Testis (tissue), 3 donors: Measurements from ENCODE around the gene LEF1. TPM values are rescaled to one million over a fixed set of nuclear protein-coding genes. Genes with fewer than 3 reads are reported as not detected.

Source experiments
- DNase-seq: peaks from one replicate; pipeline ENCODE4 v3.0.0-alpha.2; 2019
- H3K27ac ChIP-seq, 2 donors: fragments of 200-600 bp; sonication (generic); one replicate each; pipeline ENCODE4 v1.5.1; 2019
- H3K27me3 ChIP-seq: fragments of 200-600 bp; sonication (generic); one replicate; pipeline ENCODE4 v1.5.1; 2019
- H3K36me3 ChIP-seq: fragments of 200-600 bp; sonication (generic); one replicate; pipeline ENCODE4 v1.5.1; 2017; ENCODE audit warnings: low read depth; ENCODE audit errors: missing control alignments
- H3K4me1 ChIP-seq: fragments of 200-600 bp; sonication (generic); one replicate; pipeline ENCODE4 v1.5.1; 2019
- H3K4me3 ChIP-seq, 2 donors: fragments of 200-600 bp; sonication (generic); one replicate each; pipeline ENCODE4 v1.5.1; 2017 to 2019
- H3K9me3 ChIP-seq: fragments of 200-600 bp; sonication (generic); one replicate; pipeline ENCODE4 v1.5.1; 2017
- POLR2A ChIP-seq: fragments of 450-650 bp; IDR thresholded peaks from one replicate; pipeline ENCODE4 v1.6.1; 2017; ENCODE audit warnings: antibody characterized with exemption, mild to moderate bottlenecking, moderate library complexity
- WGBS, 2 donors: methylation state at CpG; one replicate each; pipeline ENCODE4 v1.1.5; 2018; 5-methylcytosine and 5-hydroxymethylcytosine counted together
- intact Hi-C: fragments of 100-400 bp; cut with DNase I; formaldehyde crosslinking; loops from one replicate; pipeline ENCODE4 v1.15.1; 2023; ENCODE audit warnings: low total_unique reads
- polyA plus RNA-seq: library from polyadenylated mRNA; stranded (reverse); fragments of 350-450 nt; fragmentation: Illumina TruSeq; extraction: RNeasy Lipid Tissue Mini Kit (QIAGEN cat#74804); gene quantifications from one replicate; pipeline ENCODE4 v1.2.3, GENCODE V29; 2014; ENCODE audit warnings: low read depth, low replicate concordance; ENCODE audit not compliant: insufficient read depth
- total RNA-seq, 2 donors: library from RNA; depleted of rRNA; stranded (reverse); fragments of >200 nt; gene quantifications; one replicate each; pipeline ENCODE4 v1.2.3, GENCODE V29; 2016
- TF ChIP-seq, protein P1 (sequence below), 3 experiments: fragments of 450-650 bp in 2 of 3; fragments of 200-600 bp in 1 of 3; sonication (generic) in 1 of 3; IDR thresholded peaks; one replicate each; pipeline ENCODE4 v1.5.1; 2016 to 2019; ENCODE audit warnings: antibody characterized with exemption in 3 of 3, mild to moderate bottlenecking in 2 of 3, moderate library complexity in 1 of 3

The LEF1 gene
- total and polyA plus RNA-seq, 3 donors from 2014 or later, result 35.0 to 63.5 (median 37.1) TPM

DNA sequence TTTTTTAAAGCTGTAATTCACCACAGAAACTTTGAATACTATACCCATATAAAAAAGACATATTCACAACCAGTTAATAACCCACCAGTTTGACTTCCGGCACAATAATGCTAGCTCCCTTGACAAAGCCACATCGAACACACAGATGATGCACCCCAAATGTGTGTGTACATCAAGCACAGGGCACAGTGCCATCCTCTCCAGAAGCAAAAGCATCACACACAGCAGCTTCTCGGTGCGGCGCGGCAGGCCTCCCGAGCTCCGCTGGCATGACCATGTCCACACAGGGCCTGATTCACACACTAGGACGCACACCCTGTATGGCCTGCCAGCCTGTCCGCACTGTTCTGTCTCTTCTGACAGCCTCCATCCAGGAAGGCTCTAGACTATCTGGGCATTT, 88.0 kb downstream of the LEF1 start:
- Histone ChIP-seq H3K9me3 (no peaks in the 10 kb centered on the region), H3K27me3 (no peaks in the 10 kb centered on the region), H3K36me3 (no peaks in the 10 kb centered on the region), H3K27ac (no peak overlapping the region), H3K4me1 (no peaks in the 10 kb centered on the region), H3K4me3 (no peak overlapping the region)
- DNase-seq, result no peak
- intact Hi-C loops, result no loop called here
- no peak for TF ChIP-seq POLR2A
- TF ChIP-seq, protein P1, sequence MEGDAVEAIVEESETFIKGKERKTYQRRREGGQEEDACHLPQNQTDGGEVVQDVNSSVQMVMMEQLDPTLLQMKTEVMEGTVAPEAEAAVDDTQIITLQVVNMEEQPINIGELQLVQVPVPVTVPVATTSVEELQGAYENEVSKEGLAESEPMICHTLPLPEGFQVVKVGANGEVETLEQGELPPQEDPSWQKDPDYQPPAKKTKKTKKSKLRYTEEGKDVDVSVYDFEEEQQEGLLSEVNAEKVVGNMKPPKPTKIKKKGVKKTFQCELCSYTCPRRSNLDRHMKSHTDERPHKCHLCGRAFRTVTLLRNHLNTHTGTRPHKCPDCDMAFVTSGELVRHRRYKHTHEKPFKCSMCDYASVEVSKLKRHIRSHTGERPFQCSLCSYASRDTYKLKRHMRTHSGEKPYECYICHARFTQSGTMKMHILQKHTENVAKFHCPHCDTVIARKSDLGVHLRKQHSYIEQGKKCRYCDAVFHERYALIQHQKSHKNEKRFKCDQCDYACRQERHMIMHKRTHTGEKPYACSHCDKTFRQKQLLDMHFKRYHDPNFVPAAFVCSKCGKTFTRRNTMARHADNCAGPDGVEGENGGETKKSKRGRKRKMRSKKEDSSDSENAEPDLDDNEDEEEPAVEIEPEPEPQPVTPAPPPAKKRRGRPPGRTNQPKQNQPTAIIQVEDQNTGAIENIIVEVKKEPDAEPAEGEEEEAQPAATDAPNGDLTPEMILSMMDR (IDR thresholded peaks at IDR 0.05), result no peak
- 97 to 98% methylated on average over 9 to 10 of the region's 10 CpGs for WGBS, 2 donors

- Histone ChIP-seq H3K36me3 (no peaks in the 10 kb centered on the region), H3K27me3 (no peaks in the 10 kb centered on the region), H3K9me3 (no peaks in the 10 kb centered on the region), H3K27ac (no peak overlapping the region), H3K4me1 (no peaks in the 10 kb centered on the region), H3K4me3 (no peak overlapping the region)
- DNase-seq, result no peak
- TF ChIP-seq POLR2A, result no peak
- TF ChIP-seq, protein P1 (IDR thresholded peaks at IDR 0.05), result no peak
- WGBS, 2 donors, result 72 to 85% methylated on average over 5 of the region's 5 CpGs
- intact Hi-C loops, result no loop called here
Measured at GRCh38 chr4:108078024-108078733, 90.6 kb downstream of the LEF1 start.

GRCh38 chr4:108072300-108072699, 96.4 kb downstream of the LEF1 start:
- WGBS, 2 donors, result 57 to 77% methylated on average over 4 of the region's 4 CpGs
- no peak for TF ChIP-seq POLR2A
- TF ChIP-seq, protein P1 (IDR thresholded peaks at IDR 0.05), result no peak
- Histone ChIP-seq H3K36me3 (no peaks in the 10 kb centered on the region), H3K4me3 (no peak overlapping the region), H3K27ac (no peak overlapping the region), H3K4me1 (no peaks in the 10 kb centered on the region), H3K9me3 (no peaks in the 10 kb centered on the region), H3K27me3 (no peaks in the 10 kb centered on the region)
- intact Hi-C loops, result no loop called here
- no peak for DNase-seq

- no peak overlapping the region for H3K4me3 ChIP-seq
- TF ChIP-seq, protein P1 (IDR thresholded peaks at IDR 0.05), result no peak
- TF ChIP-seq POLR2A, result no peak
- 96 to 100% methylated on average over 1 of the region's 1 CpG for WGBS, 2 donors
- H3K9me3 ChIP-seq, result no peaks in the 10 kb centered on the region
- no peaks in the 10 kb centered on the region for H3K36me3 ChIP-seq
- H3K4me1 ChIP-seq, result no peaks in the 10 kb centered on the region
- no peak for DNase-seq
- no peak overlapping the region for H3K27ac ChIP-seq
- intact Hi-C loops, result no loop called here
- H3K27me3 ChIP-seq, result no peaks in the 10 kb centered on the region
Measured at GRCh38 chr4:108070775-108071174, 98.0 kb downstream of the LEF1 start.

- DNase-seq, result no peak
- Histone ChIP-seq H3K36me3 (no peaks in the 10 kb centered on the region), H3K27ac (no peak overlapping the region), H3K4me3 (no peak overlapping the region), H3K9me3 (no peaks in the 10 kb centered on the region), H3K4me1 (no peaks in the 10 kb centered on the region), H3K27me3 (no peaks in the 10 kb centered on the region)
- TF ChIP-seq, protein P1 (IDR thresholded peaks at IDR 0.05), result no peak
- no peak for TF ChIP-seq POLR2A
- intact Hi-C loops, result no loop called here
Measured at GRCh38 chr4:108068442-108068841, 100.3 kb downstream of the LEF1 start.
